Keratinocyte (primary cell): ENCODE data around the gene DNM1. TPM values are rescaled to one million over a fixed set of nuclear protein-coding genes. Genes with fewer than 3 reads are reported as not detected.
A peak's percentile ranks its signal among the peaks of the same experiment; 100 is the strongest.

Source experiments
- DNase-seq: peaks from one replicate; pipeline ENCODE4 v3.0.0-alpha.2; 2011; ENCODE audit warnings: low read depth, missing footprints, low spot score
- FAIRE-seq: peaks from 2 replicates; lab custom pipeline; 2011; peaks lifted over from hg19 to GRCh38; lab: Jason Lieb, UNC
- H2AFZ ChIP-seq: 2 replicates; pipeline ENCODE4 v1.6.0; 2012; ENCODE audit warnings: low read length, control low read depth, inconsistent platforms; ENCODE audit not compliant: control insufficient read depth
- H3K27ac ChIP-seq: 2 replicates; pipeline ENCODE4 v1.5.1; 2011; ENCODE audit warnings: low read length; ENCODE audit not compliant: control insufficient read depth, insufficient read depth
- H3K27me3 ChIP-seq: 3 replicates; pipeline ENCODE4 v1.6.0; 2011; ENCODE audit warnings: low read length; ENCODE audit not compliant: control insufficient read depth, insufficient read depth; ENCODE audit errors: extremely low read depth
- H3K36me3 ChIP-seq, 2 experiments: 2 replicates in 1 of 2; 3 replicates in 1 of 2; pipeline ENCODE4 v1.5.1; 2011; ENCODE audit warnings: low read length in 2 of 2, mild to moderate bottlenecking in 1 of 2; ENCODE audit not compliant: control insufficient read depth in 2 of 2, insufficient read depth in 2 of 2; ENCODE audit errors: extremely low read depth in 1 of 2
- H3K4me1 ChIP-seq: 3 replicates; pipeline ENCODE4 v1.5.1; 2011; ENCODE audit warnings: low read length; ENCODE audit not compliant: control insufficient read depth, insufficient read depth; ENCODE audit errors: extremely low read depth
- H3K4me2 ChIP-seq: 3 replicates; pipeline ENCODE4 v1.6.0; 2011; ENCODE audit warnings: low read depth, low read length; ENCODE audit not compliant: control insufficient read depth, insufficient read depth; ENCODE audit errors: extremely low read depth
- H3K4me3 ChIP-seq, 3 experiments: fragments of 200-600 bp in 1 of 3; sonication (generic) in 1 of 3; 2 replicates in 2 of 3; 3 replicates in 1 of 3; pipeline ENCODE4 v1.5.1; 2011 to 2016; ENCODE audit warnings: low read length in 3 of 3, mild to moderate bottlenecking in 3 of 3, control low read depth in 2 of 3, inconsistent platforms in 1 of 3, low read depth in 1 of 3, mixed read lengths in 1 of 3, mixed run types in 1 of 3, moderate library complexity in 1 of 3; ENCODE audit not compliant: control insufficient read depth in 2 of 3, insufficient read depth in 2 of 3; ENCODE audit errors: extremely low read depth in 1 of 3
- H3K79me2 ChIP-seq: 2 replicates; pipeline ENCODE4 v1.6.0; 2012; ENCODE audit warnings: low read length; ENCODE audit not compliant: control insufficient read depth, insufficient read depth
- H3K9ac ChIP-seq: 3 replicates; pipeline ENCODE4 v1.6.0; 2011; ENCODE audit warnings: low read length; ENCODE audit not compliant: control insufficient read depth, insufficient read depth; ENCODE audit errors: extremely low read depth
- H3K9me1 ChIP-seq: 3 replicates; pipeline ENCODE4 v1.6.0; 2011; ENCODE audit warnings: low read length; ENCODE audit not compliant: control insufficient read depth, insufficient read depth; ENCODE audit errors: extremely low read depth
- H3K9me3 ChIP-seq: 2 replicates; pipeline ENCODE4 v1.5.1; 2012; ENCODE audit warnings: low read depth, low read length; ENCODE audit not compliant: control insufficient read depth
- H4K20me1 ChIP-seq: 3 replicates; pipeline ENCODE4 v1.6.0; 2011; ENCODE audit warnings: low read length; ENCODE audit not compliant: control insufficient read depth, insufficient read depth; ENCODE audit errors: extremely low read depth
- CTCF ChIP-seq, 3 experiments: IDR thresholded peaks in 1 of 3; conservative IDR thresholded peaks in 1 of 3; optimal IDR thresholded peaks in 1 of 3; 2 replicates in 2 of 3; 3 replicates in 1 of 3; pipeline versions ENCODE3 to v1.5.1; 2011; ENCODE audit warnings: low read length in 3 of 3, mild to moderate bottlenecking in 3 of 3, moderate library complexity in 2 of 3, control low read depth in 1 of 3, inconsistent platforms in 1 of 3; ENCODE audit not compliant: insufficient read depth in 2 of 3; ENCODE audit errors: extremely low read depth in 1 of 3
- EZH2 ChIP-seq: IDR thresholded peaks from one replicate; pipeline ENCODE4 v1.6.1; 2012; ENCODE audit warnings: inconsistent platforms, mild to moderate bottlenecking, low read length, moderate library complexity
- dilution Hi-C: fragments of 300-500 bp; cut with MboI; formaldehyde crosslinking; loops from one replicate; pipeline ENCODE4 v1.7.0; 2020; ENCODE audit warnings: low sequenced_read_pairs; ENCODE audit not compliant: extremely low pct_ligation_motif_present
- polyA plus RNA-seq, 5 experiments: library from polyadenylated mRNA; depleted of rRNA in 3 of 5; stranded (reverse) in 3 of 5; stranded (forward) in 1 of 5; unstranded in 1 of 5; fragments of >200 nt; gene quantifications; 1 replicate in 1 of 5; 2 replicates in 3 of 5; 3 replicates in 1 of 5; pipeline versions ENCODE4 v1.2.1 to v1.2.3, GENCODE V29; 2011 to 2012; ENCODE audit warnings: missing spikeins in 2 of 5, low read depth in 1 of 5, low replicate concordance in 1 of 5

DNM1 gene
- polyA plus RNA-seq, 1 donor (not counting 4 experiments of a cell fraction or from before 2014, with no cell fraction given) = 0.25 TPM

- dilution Hi-C loops = no loop called here
- TF ChIP-seq CTCF (optimal IDR thresholded peaks at IDR 0.05 in 1 of 3, IDR thresholded peaks at IDR 0.05 in 1 of 3, conservative IDR thresholded peaks at IDR 0.05 in 1 of 3; ENCODE audit: extremely low read depth in 1 of 3, insufficient read depth in 2 of 3, low read length in 3 of 3) (no peak), EZH2 (no peak)
- Histone ChIP-seq H3K4me2 (peak overlapping the region; percentile 87), H3K4me1 (peaks cover 30% of the 10 kb centered on the region), H3K27me3 (no peaks in the 10 kb centered on the region), H4K20me1 (no peaks in the 10 kb centered on the region), H3K9me3 (no peaks in the 10 kb centered on the region), H3K9ac (peak overlapping the region; percentile 64), H3K79me2 (no peaks in the 10 kb centered on the region), H3K4me3 (peak overlapping the region; percentile 56 to 81 (median 62)), H3K27ac (no peak overlapping the region), H2AFZ (peak overlapping the region; percentile 82), H3K9me1 (no peaks in the 10 kb centered on the region), H3K36me3 (no peaks in the 10 kb centered on the region)
- DNase-seq (peak; percentile 81), FAIRE-seq (no peak)
Measured at GRCh38 chr9:128249908-128250838, 47.0 kb downstream of the DNM1 start.

- FAIRE-seq = no peak
- no peaks in the 10 kb centered on the region for H3K27me3 ChIP-seq
- H3K79me2 ChIP-seq = no peaks in the 10 kb centered on the region
- no peaks in the 10 kb centered on the region for H3K9me3 ChIP-seq
- DNase-seq = no peak
- peak overlapping the region; percentile 64 for H3K9ac ChIP-seq
- peaks cover 0 to 1% of the 10 kb centered on the region in 2 experiments for H3K36me3 ChIP-seq
- TF ChIP-seq CTCF (optimal IDR thresholded peaks at IDR 0.05 in 1 of 3, IDR thresholded peaks at IDR 0.05 in 1 of 3, conservative IDR thresholded peaks at IDR 0.05 in 1 of 3; ENCODE audit: extremely low read depth in 1 of 3, insufficient read depth in 2 of 3, low read length in 3 of 3) (no peak), EZH2 (no peak)
- peak overlapping the region; percentile 39 for H2AFZ ChIP-seq
- dilution Hi-C loops = no loop called here
- H3K4me1 ChIP-seq = peaks cover 30% of the 10 kb centered on the region
- H3K9me1 ChIP-seq = no peaks in the 10 kb centered on the region
- no peaks in the 10 kb centered on the region for H4K20me1 ChIP-seq
- H3K4me3 ChIP-seq = peak overlapping the region; percentile 56 to 81 (median 62)
- H3K4me2 ChIP-seq = peak overlapping the region; percentile 87
- H3K27ac ChIP-seq = no peak overlapping the region
Measured at GRCh38 chr9:128250839-128251731, 47.9 kb downstream of the DNM1 start.
